Hepatocyte (in vitro differentiated cells): Measurements from ENCODE around the gene NBDY. TPM values are rescaled to one million over a fixed set of nuclear protein-coding genes. Genes with fewer than 3 reads are reported as not detected.

Source experiments
- DNase-seq: peaks from one replicate; pipeline ENCODE4 v3.0.0-alpha.2; 2016; ENCODE audit warnings: low spot score
- H2AFZ ChIP-seq: fragments of 200-600 bp; sonication (generic); 2 replicates; pipeline ENCODE4 v1.6.0; 2016; ENCODE audit warnings: antibody characterized with exemption, mild to moderate bottlenecking
- H3K27ac ChIP-seq: fragments of 200-600 bp; sonication (generic); 2 replicates; pipeline ENCODE4 v1.5.1; 2016; ENCODE audit warnings: mild to moderate bottlenecking
- H3K27me3 ChIP-seq: fragments of 200-600 bp; sonication (generic); 2 replicates; pipeline ENCODE4 v1.6.1; 2016
- H3K36me3 ChIP-seq: fragments of 200-600 bp; sonication (generic); replicated peaks from 2 replicates; pipeline ENCODE4 v1.5.1; 2016; ENCODE audit warnings: low read depth; ENCODE audit not compliant: insufficient read depth
- H3K4me1 ChIP-seq: fragments of 200-600 bp; sonication (generic); 2 replicates; pipeline ENCODE4 v1.5.1; 2016; ENCODE audit warnings: mild to moderate bottlenecking, moderate library complexity; ENCODE audit not compliant: insufficient read depth
- H3K4me2 ChIP-seq: fragments of 200-600 bp; sonication (generic); 2 replicates; pipeline ENCODE4 v1.6.0; 2016
- H3K4me3 ChIP-seq: fragments of 200-600 bp; sonication (generic); 2 replicates; pipeline ENCODE4 v1.5.1; 2016; ENCODE audit warnings: mild to moderate bottlenecking
- H3K79me2 ChIP-seq: fragments of 200-600 bp; sonication (generic); 2 replicates; pipeline ENCODE4 v1.6.0; 2017; ENCODE audit warnings: mild to moderate bottlenecking
- H3K9me2 ChIP-seq: fragments of 200-600 bp; sonication (generic); replicated peaks from 2 replicates; pipeline ENCODE4 v1.6.0; 2017; ENCODE audit warnings: mild to moderate bottlenecking; ENCODE audit not compliant: insufficient read depth
- H3K9me3 ChIP-seq: fragments of 200-600 bp; sonication (generic); 2 replicates; pipeline ENCODE4 v1.5.1; 2016; ENCODE audit warnings: low read depth, mild to moderate bottlenecking
- H4K20me1 ChIP-seq: fragments of 200-600 bp; sonication (generic); 2 replicates; pipeline ENCODE4 v1.6.0; 2016; ENCODE audit warnings: mild to moderate bottlenecking; ENCODE audit not compliant: insufficient read depth, poor library complexity, severe bottlenecking
- CTCF ChIP-seq: fragments of 200-600 bp; sonication (generic); IDR thresholded peaks from 2 replicates; pipeline ENCODE4 v1.5.1; 2016; ENCODE audit warnings: antibody characterized with exemption, mild to moderate bottlenecking; ENCODE audit not compliant: poor library complexity
- EZH2 ChIP-seq: fragments of 200-600 bp; sonication (generic); IDR thresholded peaks from 2 replicates; pipeline ENCODE4 v1.6.1; 2016; ENCODE audit warnings: antibody characterized with exemption, mild to moderate bottlenecking, borderline replicate concordance
- EZH2phosphoT487 ChIP-seq: fragments of 200-600 bp; sonication (generic); IDR thresholded peaks from one replicate; pipeline ENCODE4 v1.6.1; 2018; ENCODE audit warnings: antibody characterized with exemption, mild to moderate bottlenecking, low read depth, moderate library complexity; ENCODE audit not compliant: unreplicated experiment, severe bottlenecking
- WGBS: methylation state at CpG from one replicate; pipeline ENCODE4 v1.1.6; 2016; ENCODE audit warnings: low lambda C conversion rate; ENCODE audit errors: missing lambda C conversion rate; 5-methylcytosine and 5-hydroxymethylcytosine counted together
- polyA plus RNA-seq: library from polyadenylated mRNA; unstranded; fragments of >200 nt; fragmentation: Nextera tagmentation; extraction: Ambion mirVana; gene quantifications from 2 replicates; pipeline ENCODE4 v1.2.1, GENCODE V29; 2016
- total RNA-seq: library from RNA; depleted of rRNA; stranded (reverse); fragments of >200 nt; gene quantifications from 2 replicates; pipeline ENCODE4 v1.2.3, GENCODE V29; 2014

The NBDY gene
- total and polyA plus RNA-seq, 2 experiments from 2014 or later = 20.4 to 166 TPM

- no peak overlapping the region for H3K4me2 ChIP-seq
- no peak for TF ChIP-seq EZH2phosphoT487
- no peak for TF ChIP-seq CTCF
- TF ChIP-seq EZH2 = no peak
- H4K20me1 ChIP-seq = no peaks in the 10 kb centered on the region
- no peaks in the 10 kb centered on the region for H3K9me2 ChIP-seq
- DNase-seq = no peak
- no peak overlapping the region for H3K4me3 ChIP-seq
- H3K4me1 ChIP-seq = no peaks in the 10 kb centered on the region
- H3K36me3 ChIP-seq = no peaks in the 10 kb centered on the region
- no peaks in the 10 kb centered on the region for H3K27me3 ChIP-seq
- peaks cover 5% of the 10 kb centered on the region for H3K79me2 ChIP-seq
- no peak overlapping the region for H3K27ac ChIP-seq
- WGBS = 91% methylated on average over 5 of the region's 5 CpGs
- H2AFZ ChIP-seq = no peak overlapping the region
- H3K9me3 ChIP-seq = no peaks in the 10 kb centered on the region
These were observed 32.1 kb downstream of the NBDY start for GRCh38 chrX:56761167-56761566.

- Histone ChIP-seq H3K27ac (no peak overlapping the region), H3K36me3 (no peaks in the 10 kb centered on the region), H3K9me2 (no peaks in the 10 kb centered on the region), H4K20me1 (no peaks in the 10 kb centered on the region), H3K27me3 (no peaks in the 10 kb centered on the region), H3K4me1 (no peaks in the 10 kb centered on the region), H3K4me3 (no peak overlapping the region), H3K9me3 (no peaks in the 10 kb centered on the region), H2AFZ (no peak overlapping the region), H3K79me2 (no peaks in the 10 kb centered on the region), H3K4me2 (no peak overlapping the region)
- no peak for DNase-seq
- no peak for TF ChIP-seq CTCF
- no peak for TF ChIP-seq EZH2
- TF ChIP-seq EZH2phosphoT487 = no peak
- WGBS = 92% methylated on average over 3 of the region's 3 CpGs
These were observed 33.2 kb downstream of the NBDY start for GRCh38 chrX:56762220-56762619.

- TF ChIP-seq EZH2phosphoT487 (no peak), CTCF (no peak), EZH2 (no peak)
- H4K20me1 ChIP-seq = no peaks in the 10 kb centered on the region
- no peak overlapping the region for H3K4me2 ChIP-seq
- no peak for DNase-seq
- H3K9me2 ChIP-seq = no peaks in the 10 kb centered on the region
- H3K27ac ChIP-seq = no peak overlapping the region
- H3K79me2 ChIP-seq = no peaks in the 10 kb centered on the region
- no peaks in the 10 kb centered on the region for H3K27me3 ChIP-seq
- WGBS = 89% methylated on average over 6 of the region's 6 CpGs
- no peaks in the 10 kb centered on the region for H3K9me3 ChIP-seq
- no peak overlapping the region for H2AFZ ChIP-seq
- H3K4me3 ChIP-seq = no peak overlapping the region
- no peaks in the 10 kb centered on the region for H3K4me1 ChIP-seq
- no peaks in the 10 kb centered on the region for H3K36me3 ChIP-seq
These were observed 33.9 kb downstream of the NBDY start for GRCh38 chrX:56762707-56763555.
